Keratinocyte (primary cell): ENCODE results near the gene SLC25A44. TPM values are rescaled to one million over a fixed set of nuclear protein-coding genes. Genes with fewer than 3 reads are reported as not detected.

Experiments used
- DNase-seq: peaks from one replicate; pipeline ENCODE4 v3.0.0-alpha.2; 2011; ENCODE audit warnings: low read depth, missing footprints, low spot score
- FAIRE-seq: peaks from 2 replicates; lab custom pipeline; 2011; peaks lifted over from hg19 to GRCh38; lab: Jason Lieb, UNC
- H2AFZ ChIP-seq: 2 replicates; pipeline ENCODE4 v1.6.0; 2012; ENCODE audit warnings: low read length, control low read depth, inconsistent platforms; ENCODE audit not compliant: control insufficient read depth
- H3K27ac ChIP-seq: 2 replicates; pipeline ENCODE4 v1.5.1; 2011; ENCODE audit warnings: low read length; ENCODE audit not compliant: control insufficient read depth, insufficient read depth
- H3K27me3 ChIP-seq: 3 replicates; pipeline ENCODE4 v1.6.0; 2011; ENCODE audit warnings: low read length; ENCODE audit not compliant: control insufficient read depth, insufficient read depth; ENCODE audit errors: extremely low read depth
- H3K36me3 ChIP-seq, 2 experiments: 2 replicates in 1 of 2; 3 replicates in 1 of 2; pipeline ENCODE4 v1.5.1; 2011; ENCODE audit warnings: low read length in 2 of 2, mild to moderate bottlenecking in 1 of 2; ENCODE audit not compliant: control insufficient read depth in 2 of 2, insufficient read depth in 2 of 2; ENCODE audit errors: extremely low read depth in 1 of 2
- H3K4me1 ChIP-seq: 3 replicates; pipeline ENCODE4 v1.5.1; 2011; ENCODE audit warnings: low read length; ENCODE audit not compliant: control insufficient read depth, insufficient read depth; ENCODE audit errors: extremely low read depth
- H3K4me2 ChIP-seq: 3 replicates; pipeline ENCODE4 v1.6.0; 2011; ENCODE audit warnings: low read depth, low read length; ENCODE audit not compliant: control insufficient read depth, insufficient read depth; ENCODE audit errors: extremely low read depth
- H3K4me3 ChIP-seq, 3 experiments: fragments of 200-600 bp in 1 of 3; sonication (generic) in 1 of 3; 2 replicates in 2 of 3; 3 replicates in 1 of 3; pipeline ENCODE4 v1.5.1; 2011 to 2016; ENCODE audit warnings: low read length in 3 of 3, mild to moderate bottlenecking in 3 of 3, control low read depth in 2 of 3, inconsistent platforms in 1 of 3, low read depth in 1 of 3, mixed read lengths in 1 of 3, mixed run types in 1 of 3, moderate library complexity in 1 of 3; ENCODE audit not compliant: control insufficient read depth in 2 of 3, insufficient read depth in 2 of 3; ENCODE audit errors: extremely low read depth in 1 of 3
- H3K79me2 ChIP-seq: 2 replicates; pipeline ENCODE4 v1.6.0; 2012; ENCODE audit warnings: low read length; ENCODE audit not compliant: control insufficient read depth, insufficient read depth
- H3K9ac ChIP-seq: 3 replicates; pipeline ENCODE4 v1.6.0; 2011; ENCODE audit warnings: low read length; ENCODE audit not compliant: control insufficient read depth, insufficient read depth; ENCODE audit errors: extremely low read depth
- H3K9me1 ChIP-seq: 3 replicates; pipeline ENCODE4 v1.6.0; 2011; ENCODE audit warnings: low read length; ENCODE audit not compliant: control insufficient read depth, insufficient read depth; ENCODE audit errors: extremely low read depth
- H3K9me3 ChIP-seq: 2 replicates; pipeline ENCODE4 v1.5.1; 2012; ENCODE audit warnings: low read depth, low read length; ENCODE audit not compliant: control insufficient read depth
- H4K20me1 ChIP-seq: 3 replicates; pipeline ENCODE4 v1.6.0; 2011; ENCODE audit warnings: low read length; ENCODE audit not compliant: control insufficient read depth, insufficient read depth; ENCODE audit errors: extremely low read depth
- CTCF ChIP-seq, 3 experiments: IDR thresholded peaks in 1 of 3; conservative IDR thresholded peaks in 1 of 3; optimal IDR thresholded peaks in 1 of 3; 2 replicates in 2 of 3; 3 replicates in 1 of 3; pipeline versions ENCODE3 to v1.5.1; 2011; ENCODE audit warnings: low read length in 3 of 3, mild to moderate bottlenecking in 3 of 3, moderate library complexity in 2 of 3, control low read depth in 1 of 3, inconsistent platforms in 1 of 3; ENCODE audit not compliant: insufficient read depth in 2 of 3; ENCODE audit errors: extremely low read depth in 1 of 3
- EZH2 ChIP-seq: IDR thresholded peaks from one replicate; pipeline ENCODE4 v1.6.1; 2012; ENCODE audit warnings: inconsistent platforms, mild to moderate bottlenecking, low read length, moderate library complexity
- dilution Hi-C: fragments of 300-500 bp; cut with MboI; formaldehyde crosslinking; loops from one replicate; pipeline ENCODE4 v1.7.0; 2020; ENCODE audit warnings: low sequenced_read_pairs; ENCODE audit not compliant: extremely low pct_ligation_motif_present
- polyA plus RNA-seq, 5 experiments: library from polyadenylated mRNA; depleted of rRNA in 3 of 5; stranded (reverse) in 3 of 5; stranded (forward) in 1 of 5; unstranded in 1 of 5; fragments of >200 nt; gene quantifications; 1 replicate in 1 of 5; 2 replicates in 3 of 5; 3 replicates in 1 of 5; pipeline versions ENCODE4 v1.2.1 to v1.2.3, GENCODE V29; 2011 to 2012; ENCODE audit warnings: missing spikeins in 2 of 5, low read depth in 1 of 5, low replicate concordance in 1 of 5

Gene SLC25A44
- polyA plus RNA-seq, 1 donor (not counting 4 experiments of a cell fraction or from before 2014, with no cell fraction given): 24.4 TPM

GRCh38 chr1:156245451-156246232 lies 51.7 kb downstream of the SLC25A44 start:
- H3K4me1 ChIP-seq: peaks cover 37% of the 10 kb centered on the region
- H3K9me3 ChIP-seq: no peaks in the 10 kb centered on the region
- no peak overlapping the region for H3K27ac ChIP-seq
- no peak overlapping the region for H3K9ac ChIP-seq
- no peaks in the 10 kb centered on the region for H4K20me1 ChIP-seq
- no peaks in the 10 kb centered on the region for H3K79me2 ChIP-seq
- dilution Hi-C loops: no loop called here
- no peaks in the 10 kb centered on the region for H3K9me1 ChIP-seq
- H3K4me2 ChIP-seq: no peak overlapping the region
- no peak for FAIRE-seq
- H3K27me3 ChIP-seq: peaks cover 13% of the 10 kb centered on the region
- H3K4me3 ChIP-seq: no peak overlapping the region
- no peak overlapping the region for H2AFZ ChIP-seq
- TF ChIP-seq CTCF (optimal IDR thresholded peaks at IDR 0.05 in 1 of 3, IDR thresholded peaks at IDR 0.05 in 1 of 3, conservative IDR thresholded peaks at IDR 0.05 in 1 of 3; ENCODE audit: extremely low read depth in 1 of 3, insufficient read depth in 2 of 3, low read length in 3 of 3) (no peak), EZH2 (no peak)
- H3K36me3 ChIP-seq: peaks cover 12% of the 10 kb centered on the region in 2 experiments
- no peak for DNase-seq

- no peak overlapping the region for H3K4me3 ChIP-seq
- H3K27me3 ChIP-seq: peaks cover 13% of the 10 kb centered on the region
- peaks cover 32% of the 10 kb centered on the region for H3K4me1 ChIP-seq
- DNase-seq (no peak), FAIRE-seq (no peak)
- no peak overlapping the region for H3K27ac ChIP-seq
- H3K9ac ChIP-seq: no peak overlapping the region
- peaks cover 14 to 17% of the 10 kb centered on the region in 2 experiments for H3K36me3 ChIP-seq
- H3K9me3 ChIP-seq: no peaks in the 10 kb centered on the region
- no peaks in the 10 kb centered on the region for H4K20me1 ChIP-seq
- TF ChIP-seq EZH2 (no peak), CTCF (optimal IDR thresholded peaks at IDR 0.05 in 1 of 3, IDR thresholded peaks at IDR 0.05 in 1 of 3, conservative IDR thresholded peaks at IDR 0.05 in 1 of 3; ENCODE audit: extremely low read depth in 1 of 3, insufficient read depth in 2 of 3, low read length in 3 of 3) (no peak)
- H3K9me1 ChIP-seq: no peaks in the 10 kb centered on the region
- no peak overlapping the region for H2AFZ ChIP-seq
- H3K79me2 ChIP-seq: no peaks in the 10 kb centered on the region
- dilution Hi-C loops: no loop called here
- H3K4me2 ChIP-seq: no peak overlapping the region
These were observed 52.4 kb downstream of the SLC25A44 start for GRCh38 chr1:156246241-156246780.
